ENCODE results near the gene MBP. TPM values are rescaled to one million over a fixed set of nuclear protein-coding genes. Genes with fewer than 3 reads are reported as not detected.

Gene MBP
- total RNA-seq, 1 experiment from 2014 or later, result 47.4 TPM

GRCh38 chr18:76979111-76979751, 153.4 kb downstream of the MBP start:
- ATAC-seq (no peak), DNase-seq (no peak)
- Histone ChIP-seq H3K27ac (ENCODE audit: low read length) (no peak overlapping the region), H3K79me2 (ENCODE audit: low read length) (no peaks in the 10 kb centered on the region), H3K9me2 (replicated peaks; ENCODE audit: low read length) (no peaks in the 10 kb centered on the region), H3K9ac (ENCODE audit: low read length) (no peak overlapping the region), H3K4me2 (ENCODE audit: low read length) (no peak overlapping the region), H2AFZ (ENCODE audit: low read length) (no peak overlapping the region), H3K9me3 (ENCODE audit: low read length) (no peaks in the 10 kb centered on the region), H4K20me1 (ENCODE audit: low read length) (no peaks in the 10 kb centered on the region), H3F3A (ENCODE audit: low read length, unreplicated experiment) (no peaks in the 10 kb centered on the region), H3K4me1 (ENCODE audit: insufficient read depth, low read length) (peaks cover 5% of the 10 kb centered on the region), H3K27me3 (ENCODE audit: low read length) (no peaks in the 10 kb centered on the region), H3K4me3 (ENCODE audit: low read length) (no peak overlapping the region), H3K36me3 (ENCODE audit: low read depth, low read length) (no peaks in the 10 kb centered on the region)
- ChIA-PET POLR2A (ENCODE audit: unreplicated experiment) (no interaction called here), CTCF (no interaction called here)
- intact Hi-C loops (cut with micrococcal nuclease), result no loop called here
- no peak for TF ChIP-seq EZH2phosphoT487 (IDR thresholded peaks at IDR 0.05; ENCODE audit: borderline replicate concordance, low read length)
- no peak for TF ChIP-seq CTCF (conservative IDR thresholded peaks at IDR 0.05; ENCODE audit: low read depth, low read length)
- no peak for TF ChIP-seq EZH2 (IDR thresholded peaks at IDR 0.05; ENCODE audit: low read length, unreplicated experiment)
- no TSS peak for BruUV-seq (replicated peaks)

GRCh38 chr18:76978616-76979015, 154.0 kb downstream of the MBP start:
- TF ChIP-seq EZH2phosphoT487 (IDR thresholded peaks at IDR 0.05; ENCODE audit: borderline replicate concordance, low read length), result no peak
- TF ChIP-seq EZH2 (IDR thresholded peaks at IDR 0.05; ENCODE audit: low read length, unreplicated experiment), result no peak
- no peaks in the 10 kb centered on the region for H3K79me2 ChIP-seq (ENCODE audit: low read length)
- ChIA-PET POLR2A (ENCODE audit: unreplicated experiment) (no interaction called here), CTCF (no interaction called here)
- intact Hi-C loops (cut with micrococcal nuclease), result no loop called here
- no peak overlapping the region for H3K9ac ChIP-seq (ENCODE audit: low read length)
- no peaks in the 10 kb centered on the region for H3K9me2 ChIP-seq (replicated peaks; ENCODE audit: low read length)
- peaks cover 5% of the 10 kb centered on the region for H3K4me1 ChIP-seq (ENCODE audit: insufficient read depth, low read length)
- DNase-seq, result no peak
- H3K27me3 ChIP-seq (ENCODE audit: low read length), result no peaks in the 10 kb centered on the region
- no peaks in the 10 kb centered on the region for H3K36me3 ChIP-seq (ENCODE audit: low read depth, low read length)
- H3K27ac ChIP-seq (ENCODE audit: low read length), result no peak overlapping the region
- H3F3A ChIP-seq (ENCODE audit: low read length, unreplicated experiment), result no peaks in the 10 kb centered on the region
- no peak overlapping the region for H2AFZ ChIP-seq (ENCODE audit: low read length)
- H3K9me3 ChIP-seq (ENCODE audit: low read length), result no peaks in the 10 kb centered on the region
- no peak overlapping the region for H3K4me2 ChIP-seq (ENCODE audit: low read length)
- no peaks in the 10 kb centered on the region for H4K20me1 ChIP-seq (ENCODE audit: low read length)
- no peak overlapping the region for H3K4me3 ChIP-seq (ENCODE audit: low read length)
- BruUV-seq (replicated peaks), result no TSS peak
- ATAC-seq, result no peak

- intact Hi-C loops (cut with micrococcal nuclease), result no loop called here
- Histone ChIP-seq H3K79me2 (ENCODE audit: low read length) (no peaks in the 10 kb centered on the region), H3K9ac (ENCODE audit: low read length) (no peak overlapping the region), H3K27ac (ENCODE audit: low read length) (no peak overlapping the region), H3K4me2 (ENCODE audit: low read length) (no peak overlapping the region), H3K4me3 (ENCODE audit: low read length) (no peak overlapping the region), H3K9me3 (ENCODE audit: low read length) (no peaks in the 10 kb centered on the region), H3K27me3 (ENCODE audit: low read length) (no peaks in the 10 kb centered on the region), H4K20me1 (ENCODE audit: low read length) (no peaks in the 10 kb centered on the region), H3K36me3 (ENCODE audit: low read depth, low read length) (no peaks in the 10 kb centered on the region), H2AFZ (ENCODE audit: low read length) (no peak overlapping the region), H3K4me1 (ENCODE audit: insufficient read depth, low read length) (peaks cover under 1% of the 10 kb centered on the region; the same call in 1 of the 2 replicates), H3F3A (ENCODE audit: low read length, unreplicated experiment) (no peaks in the 10 kb centered on the region), H3K9me2 (replicated peaks; ENCODE audit: low read length) (no peaks in the 10 kb centered on the region)
- POLR2A ChIA-PET (ENCODE audit: unreplicated experiment), result no interaction called here
- TF ChIP-seq EZH2phosphoT487 (IDR thresholded peaks at IDR 0.05; ENCODE audit: borderline replicate concordance, low read length) (no peak), EZH2 (IDR thresholded peaks at IDR 0.05; ENCODE audit: low read length, unreplicated experiment) (no peak), CTCF (conservative IDR thresholded peaks at IDR 0.05; ENCODE audit: low read depth, low read length) (no peak)
- ATAC-seq, result no peak
- no TSS peak for BruUV-seq (replicated peaks)
- CTCF ChIA-PET, result no interaction called here
- DNase-seq, result no peak
Measured at GRCh38 chr18:76977684-76978232, 154.8 kb downstream of the MBP start.

Measured in PC-3 (cell line).